HL-60 (cell line): ENCODE results near the gene SYNGAP1.

Experiments used
- CTCF ChIP-seq: IDR thresholded peaks from one replicate; pipeline ENCODE4 v1.5.1; 2011; ENCODE audit warnings: low read length, control low read depth, inconsistent platforms; ENCODE audit not compliant: insufficient read depth
- GABPA ChIP-seq: IDR thresholded peaks from 2 replicates; pipeline ENCODE4 v1.6.1; 2012; ENCODE audit warnings: low read depth
- POLR2AphosphoS5 ChIP-seq: IDR thresholded peaks from 2 replicates; pipeline ENCODE4 v1.6.1; 2012; ENCODE audit warnings: low read depth
- SPI1 ChIP-seq: IDR thresholded peaks from 2 replicates; pipeline ENCODE4 v1.6.1; 2012; ENCODE audit warnings: low read depth, mild to moderate bottlenecking, borderline replicate concordance
- TF ChIP-seq, protein P1 (sequence below): IDR thresholded peaks from 2 replicates; pipeline ENCODE4 v1.6.1; 2012; ENCODE audit warnings: low read depth; ENCODE audit not compliant: insufficient replicate concordance

DNA sequence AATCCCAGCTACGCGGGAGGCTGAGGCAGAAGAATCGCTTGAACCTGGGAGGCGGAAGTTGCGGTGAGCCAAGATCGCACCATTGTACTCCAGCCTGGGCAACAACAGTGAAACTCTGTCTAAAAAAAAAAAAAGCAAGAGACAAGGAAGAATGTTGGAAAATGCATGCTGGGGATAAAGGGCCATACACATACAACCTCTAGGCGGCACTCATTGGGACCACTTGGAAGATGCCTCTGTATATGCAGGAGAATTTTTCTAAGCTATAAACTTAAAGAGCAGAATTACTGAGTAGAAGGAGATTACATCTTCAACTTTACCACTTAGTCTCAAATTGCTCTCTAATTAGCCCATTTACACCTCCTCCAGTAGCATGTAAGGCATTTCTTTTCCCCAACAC lies 77.3 kb downstream of the SYNGAP1 start:
- TF ChIP-seq CTCF (no peak), SPI1 (no peak), GABPA (no peak), POLR2AphosphoS5 (no peak)
- TF ChIP-seq, protein P1, sequence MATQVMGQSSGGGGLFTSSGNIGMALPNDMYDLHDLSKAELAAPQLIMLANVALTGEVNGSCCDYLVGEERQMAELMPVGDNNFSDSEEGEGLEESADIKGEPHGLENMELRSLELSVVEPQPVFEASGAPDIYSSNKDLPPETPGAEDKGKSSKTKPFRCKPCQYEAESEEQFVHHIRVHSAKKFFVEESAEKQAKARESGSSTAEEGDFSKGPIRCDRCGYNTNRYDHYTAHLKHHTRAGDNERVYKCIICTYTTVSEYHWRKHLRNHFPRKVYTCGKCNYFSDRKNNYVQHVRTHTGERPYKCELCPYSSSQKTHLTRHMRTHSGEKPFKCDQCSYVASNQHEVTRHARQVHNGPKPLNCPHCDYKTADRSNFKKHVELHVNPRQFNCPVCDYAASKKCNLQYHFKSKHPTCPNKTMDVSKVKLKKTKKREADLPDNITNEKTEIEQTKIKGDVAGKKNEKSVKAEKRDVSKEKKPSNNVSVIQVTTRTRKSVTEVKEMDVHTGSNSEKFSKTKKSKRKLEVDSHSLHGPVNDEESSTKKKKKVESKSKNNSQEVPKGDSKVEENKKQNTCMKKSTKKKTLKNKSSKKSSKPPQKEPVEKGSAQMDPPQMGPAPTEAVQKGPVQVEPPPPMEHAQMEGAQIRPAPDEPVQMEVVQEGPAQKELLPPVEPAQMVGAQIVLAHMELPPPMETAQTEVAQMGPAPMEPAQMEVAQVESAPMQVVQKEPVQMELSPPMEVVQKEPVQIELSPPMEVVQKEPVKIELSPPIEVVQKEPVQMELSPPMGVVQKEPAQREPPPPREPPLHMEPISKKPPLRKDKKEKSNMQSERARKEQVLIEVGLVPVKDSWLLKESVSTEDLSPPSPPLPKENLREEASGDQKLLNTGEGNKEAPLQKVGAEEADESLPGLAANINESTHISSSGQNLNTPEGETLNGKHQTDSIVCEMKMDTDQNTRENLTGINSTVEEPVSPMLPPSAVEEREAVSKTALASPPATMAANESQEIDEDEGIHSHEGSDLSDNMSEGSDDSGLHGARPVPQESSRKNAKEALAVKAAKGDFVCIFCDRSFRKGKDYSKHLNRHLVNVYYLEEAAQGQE = no peak
